Ovary (tissue), 9 donors: Measurements from ENCODE around the gene MYT1. TPM values are rescaled to one million over a fixed set of nuclear protein-coding genes. Genes with fewer than 3 reads are reported as not detected.

Source experiments
- DNase-seq, 5 donors: peaks; one replicate each; pipeline ENCODE4 v3.0.0-alpha.2; 2019 to 2020
- H3K27ac ChIP-seq, 2 donors: fragments of 200-600 bp; one replicate each; pipeline versions ENCODE4 v1.5.1 to v1.8.0; 2019 to 2022
- H3K27me3 ChIP-seq: fragments of 200-600 bp; one replicate; pipeline ENCODE4 v1.8.0; 2022
- H3K36me3 ChIP-seq: fragments of 200-600 bp; sonication (generic); one replicate; pipeline ENCODE4 v1.5.1; 2019
- H3K4me1 ChIP-seq: one replicate; pipeline ENCODE4 v1.8.1; 2013; ENCODE audit warnings: mild to moderate bottlenecking, moderate library complexity; ENCODE audit not compliant: insufficient read depth
- H3K4me3 ChIP-seq: fragments of 200-600 bp; sonication (generic); one replicate; pipeline ENCODE4 v1.5.1; 2017
- H3K9me3 ChIP-seq, 2 donors: fragments of 200-600 bp in 1 of 2; sonication (generic) in 1 of 2; one replicate each; pipeline versions ENCODE4 v1.5.1 to v1.8.1; 2013 to 2019; ENCODE audit warnings: mild to moderate bottlenecking in 1 of 2, moderate library complexity in 1 of 2
- EP300 ChIP-seq: sonication (generic); formaldehyde crosslinking; IDR thresholded peaks from one replicate; pipeline ENCODE4 v1.6.1; 2017; ENCODE audit warnings: antibody characterized with exemption
- POLR2A ChIP-seq: fragments of 450-650 bp; IDR thresholded peaks from one replicate; pipeline ENCODE4 v1.6.1; 2017; ENCODE audit warnings: antibody characterized with exemption, mild to moderate bottlenecking, moderate library complexity
- WGBS, 3 donors: extraction: QIAGEN DNeasy Blood & Tissue Kit in 1 of 3; methylation state at CpG; one replicate each; pipeline versions ENCODE4 v1.1.5 to v1.1.7; 2013 to 2017; 5-methylcytosine and 5-hydroxymethylcytosine counted together
- intact Hi-C, 4 donors: fragments of 100-400 bp; cut with DNase I; formaldehyde crosslinking; loops; one replicate each; pipeline versions ENCODE4 v1.11.0 to v1.15.1; 2022 to 2023
- polyA plus RNA-seq, 2 donors: library from polyadenylated mRNA; stranded (reverse); fragments of 200-250 nt in 1 of 2; fragments of 350-450 nt in 1 of 2; fragmentation: Illumina TruSeq in 1 of 2; extraction: RNeasy Lipid Tissue Mini Kit (QIAGEN cat#74804) in 1 of 2; gene quantifications; one replicate each; pipeline ENCODE4 v1.2.3, GENCODE V29; 2013 to 2014
- total RNA-seq, 7 donors: library from RNA; depleted of rRNA in 2 of 7; stranded (reverse); fragments of >200 nt in 2 of 7; fragmentation: NEBNext Ultra II Directional in 3 of 7; extraction: Animal tissue kit (Norgen Biotek cat#: 25700) in 3 of 7; gene quantifications; one replicate each; pipeline versions ENCODE4 v1.1.0 to v1.2.4, GENCODE V29; 2016 to 2023
- TF ChIP-seq, protein P1 (sequence below), 3 donors: fragments of 450-650 bp in 2 of 3; fragments of 200-600 bp in 1 of 3; IDR thresholded peaks; one replicate each; pipeline versions ENCODE4 v1.5.1 to v1.8.0; 2016 to 2022; ENCODE audit warnings: antibody characterized with exemption in 3 of 3, mild to moderate bottlenecking in 1 of 3
- donor health status: DM: no; HTN: no; CAD: no; lungs with moderate emphysema.
- donor health status: DM: no; HTN: no; CAD: no.
- donor health status: Bipolar disorder and iron deficiency.
- donor health status: DM: yes; HTN: yes; CAD: no.
- donor health status: DM: no; HTN: no; CAD: no.
- donor health status: DM: yes; HTN: yes; CAD: no.

Gene MYT1
- total and polyA plus RNA-seq, 9 donors = 0.05 to 0.25 (median 0.13) TPM; not detected in 1

GRCh38 chr20:64158346-64159285 is 5.6 kb upstream of the MYT1 start:
- intact Hi-C loops = no loop called here
- H3K27me3 ChIP-seq = no peaks in the 10 kb centered on the region
- no peaks in the 10 kb centered on the region for H3K4me1 ChIP-seq
- 66 to 73% (median 71%) methylated on average over 7 to 9 of the region's 9 CpGs for WGBS, 3 donors
- no peak for DNase-seq
- H3K36me3 ChIP-seq = no peaks in the 10 kb centered on the region
- no peak for TF ChIP-seq EP300
- no peak for TF ChIP-seq POLR2A
- TF ChIP-seq, protein P1, sequence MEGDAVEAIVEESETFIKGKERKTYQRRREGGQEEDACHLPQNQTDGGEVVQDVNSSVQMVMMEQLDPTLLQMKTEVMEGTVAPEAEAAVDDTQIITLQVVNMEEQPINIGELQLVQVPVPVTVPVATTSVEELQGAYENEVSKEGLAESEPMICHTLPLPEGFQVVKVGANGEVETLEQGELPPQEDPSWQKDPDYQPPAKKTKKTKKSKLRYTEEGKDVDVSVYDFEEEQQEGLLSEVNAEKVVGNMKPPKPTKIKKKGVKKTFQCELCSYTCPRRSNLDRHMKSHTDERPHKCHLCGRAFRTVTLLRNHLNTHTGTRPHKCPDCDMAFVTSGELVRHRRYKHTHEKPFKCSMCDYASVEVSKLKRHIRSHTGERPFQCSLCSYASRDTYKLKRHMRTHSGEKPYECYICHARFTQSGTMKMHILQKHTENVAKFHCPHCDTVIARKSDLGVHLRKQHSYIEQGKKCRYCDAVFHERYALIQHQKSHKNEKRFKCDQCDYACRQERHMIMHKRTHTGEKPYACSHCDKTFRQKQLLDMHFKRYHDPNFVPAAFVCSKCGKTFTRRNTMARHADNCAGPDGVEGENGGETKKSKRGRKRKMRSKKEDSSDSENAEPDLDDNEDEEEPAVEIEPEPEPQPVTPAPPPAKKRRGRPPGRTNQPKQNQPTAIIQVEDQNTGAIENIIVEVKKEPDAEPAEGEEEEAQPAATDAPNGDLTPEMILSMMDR (IDR thresholded peaks at IDR 0.05) = no peak
- H3K9me3 ChIP-seq = no peaks in the 10 kb centered on the region
- H3K27ac ChIP-seq = no peak overlapping the region
- H3K4me3 ChIP-seq = no peak overlapping the region

DNA sequence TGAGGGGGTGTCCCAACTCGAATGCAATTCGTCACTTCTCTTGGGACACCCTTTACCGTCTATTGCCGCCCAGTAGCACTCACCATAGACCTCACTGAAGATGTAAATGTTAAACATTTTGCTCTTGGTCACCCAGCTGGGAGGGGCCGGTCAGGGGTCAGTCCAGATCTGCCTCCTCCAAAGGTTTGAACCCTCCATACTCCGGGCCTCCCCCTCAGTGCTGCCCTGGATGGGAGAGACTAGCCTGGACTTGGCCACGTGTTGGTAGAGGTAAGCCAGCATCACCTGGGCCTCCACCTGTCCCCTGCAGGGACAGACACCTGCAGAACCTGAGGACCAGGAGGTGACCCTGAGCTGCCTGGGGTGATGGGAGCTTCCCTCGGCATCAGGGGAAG is 5.0 kb upstream of the MYT1 start:
- Histone ChIP-seq H3K36me3 (no peaks in the 10 kb centered on the region), H3K27ac (no peak overlapping the region), H3K9me3 (no peaks in the 10 kb centered on the region), H3K4me1 (no peaks in the 10 kb centered on the region), H3K4me3 (no peak overlapping the region), H3K27me3 (no peaks in the 10 kb centered on the region)
- WGBS, 3 donors = 79 to 88% (median 85%) methylated on average over 8 of the region's 8 CpGs
- DNase-seq = no peak
- intact Hi-C loops = no loop called here
- TF ChIP-seq, protein P1 (IDR thresholded peaks at IDR 0.05) = no peak
- no peak for TF ChIP-seq POLR2A
- TF ChIP-seq EP300 = no peak

DNA sequence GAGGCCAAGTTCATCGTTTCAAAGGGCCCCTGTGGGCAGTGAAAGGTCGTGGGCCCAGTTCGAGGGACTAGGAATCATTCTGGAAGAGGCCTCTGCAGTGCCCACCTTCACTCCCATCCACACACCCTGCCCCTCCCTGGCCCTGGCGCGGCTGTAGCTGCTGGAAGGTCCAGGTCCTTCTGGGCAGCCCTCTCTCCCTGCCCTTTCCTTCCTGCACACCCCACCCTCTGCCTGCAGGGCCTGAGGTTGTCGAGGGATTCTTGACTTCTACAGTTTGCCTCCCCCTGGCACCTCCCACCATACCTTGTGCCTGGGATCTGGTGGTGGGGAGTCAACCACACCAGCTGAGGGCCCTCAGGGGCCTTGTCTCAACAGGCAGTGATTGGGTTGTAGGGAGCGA is 4.5 kb upstream of the MYT1 start:
- no peaks in the 10 kb centered on the region for H3K36me3 ChIP-seq
- intact Hi-C loops = no loop called here
- no peak for DNase-seq
- no peak overlapping the region for H3K4me3 ChIP-seq
- H3K9me3 ChIP-seq = no peaks in the 10 kb centered on the region
- H3K27me3 ChIP-seq = no peaks in the 10 kb centered on the region
- WGBS, 3 donors = 62 to 69% (median 65%) methylated on average over 7 of the region's 7 CpGs
- H3K27ac ChIP-seq = no peak overlapping the region
- H3K4me1 ChIP-seq = no peaks in the 10 kb centered on the region
- no peak for TF ChIP-seq POLR2A
- no peak for TF ChIP-seq EP300
- TF ChIP-seq, protein P1 (IDR thresholded peaks at IDR 0.05) = no peak

DNA sequence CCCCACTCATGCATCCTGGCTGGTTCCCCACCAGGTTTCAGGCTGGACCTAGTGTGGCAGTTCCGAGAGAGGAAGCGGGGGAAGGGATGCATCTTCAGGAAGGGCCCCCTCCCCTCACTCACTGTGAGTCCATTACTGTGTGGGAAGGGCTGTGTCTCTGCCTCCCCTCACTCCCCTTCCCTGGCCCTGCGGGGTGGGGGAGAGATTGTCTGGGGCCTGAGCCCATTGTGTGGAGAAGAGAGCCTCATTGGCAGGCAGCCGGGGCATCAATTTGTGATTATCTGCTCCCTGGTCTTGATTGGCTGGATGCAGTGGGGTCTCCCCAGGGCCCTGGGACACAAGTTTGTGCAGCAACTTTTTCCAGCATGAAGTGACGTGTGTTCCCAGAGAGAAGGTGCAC is 4.1 kb upstream of the MYT1 start:
- TF ChIP-seq EP300 (no peak), POLR2A (no peak)
- TF ChIP-seq, protein P1 (IDR thresholded peaks at IDR 0.05) = no peak
- H3K4me3 ChIP-seq = no peak overlapping the region
- no peaks in the 10 kb centered on the region for H3K36me3 ChIP-seq
- no peaks in the 10 kb centered on the region for H3K9me3 ChIP-seq
- DNase-seq = no peak
- H3K4me1 ChIP-seq = no peaks in the 10 kb centered on the region
- WGBS, 3 donors = 24 to 36% (median 28%) methylated on average over 5 of the region's 5 CpGs
- intact Hi-C loops = no loop called here
- H3K27ac ChIP-seq = no peak overlapping the region
- H3K27me3 ChIP-seq = no peaks in the 10 kb centered on the region
